Prostate gland (tissue), 2 donors: Measurements from ENCODE around the gene NOVA1. TPM values are rescaled to one million over a fixed set of nuclear protein-coding genes. Genes with fewer than 3 reads are reported as not detected.

Experiments used
- DNase-seq: peaks from one replicate; pipeline ENCODE4 v3.0.0-alpha.2; 2019; ENCODE audit warnings: low spot score
- H3K27ac ChIP-seq, 2 donors: fragments of 200-600 bp; sonication (generic); 2 replicates each; pipeline ENCODE4 v1.5.1; 2017 to 2019
- H3K27me3 ChIP-seq: fragments of 200-600 bp; sonication (generic); replicated peaks from 2 replicates; pipeline ENCODE4 v1.5.1; 2019; ENCODE audit not compliant: insufficient read depth
- H3K36me3 ChIP-seq, 2 donors: fragments of 200-600 bp; sonication (generic); 1 replicate in 1 of 2; 2 replicates in 1 of 2; pipeline versions ENCODE4 v1.5.1 to v1.8.1; 2017 to 2019
- H3K4me1 ChIP-seq: fragments of 200-600 bp; sonication (generic); replicated peaks from 2 replicates; pipeline ENCODE4 v1.5.1; 2019
- H3K4me3 ChIP-seq, 2 donors: fragments of 200-600 bp; sonication (generic); 2 replicates each; pipeline ENCODE4 v1.5.1; 2017 to 2019
- H3K9me3 ChIP-seq: fragments of 200-600 bp; sonication (generic); 2 replicates; pipeline ENCODE4 v1.5.1; 2017
- CTCF ChIP-seq, 4 experiments: fragments of 200-600 bp in 2 of 4; fragments of 450-650 bp in 2 of 4; sonication (generic) in 2 of 4; IDR thresholded peaks; 1 replicate in 3 of 4; 2 replicates in 1 of 4; pipeline ENCODE4 v1.5.1; 2016 to 2019; ENCODE audit warnings: antibody characterized with exemption in 4 of 4, mild to moderate bottlenecking in 2 of 4, moderate library complexity in 2 of 4
- POLR2A ChIP-seq: fragments of 450-650 bp; IDR thresholded peaks from one replicate; pipeline ENCODE4 v1.6.1; 2016; ENCODE audit warnings: antibody characterized with exemption, mild to moderate bottlenecking
- POLR2AphosphoS5 ChIP-seq: sonication (generic); formaldehyde crosslinking; IDR thresholded peaks from one replicate; pipeline ENCODE4 v1.6.1; 2017; ENCODE audit warnings: antibody characterized with exemption
- intact Hi-C: fragments of 100-400 bp; cut with DNase I; formaldehyde crosslinking; loops from one replicate; pipeline ENCODE4 v1.14.2; 2022
- total RNA-seq, 2 donors: library from RNA; depleted of rRNA; stranded (reverse); fragments of >200 nt; gene quantifications; one replicate each; pipeline ENCODE4 v1.1.0, GENCODE V29; 2016

Gene NOVA1
- total RNA-seq, 2 donors from 2014 or later = 1.8 to 8.1 TPM

GRCh38 chr14:26398616-26399015 lies 199.2 kb downstream of the NOVA1 start:
- no peak for DNase-seq
- intact Hi-C loops = no loop called here
- H3K36me3 ChIP-seq = no peaks in the 10 kb centered on the region
- no peaks in the 10 kb centered on the region for H3K9me3 ChIP-seq
- no peaks in the 10 kb centered on the region for H3K27me3 ChIP-seq
- TF ChIP-seq POLR2A (no peak), POLR2AphosphoS5 (no peak), CTCF (IDR thresholded peaks at IDR 0.05) (no peak)
- no peak overlapping the region for H3K27ac ChIP-seq
- no peaks in the 10 kb centered on the region for H3K4me1 ChIP-seq
- no peak overlapping the region for H3K4me3 ChIP-seq
